Liver (tissue), 3 donors: ENCODE measurements around the gene AAGAB.

Experiments used
- ATF3 ChIP-seq: IDR thresholded peaks from 2 replicates; pipeline ENCODE4 v1.6.1; 2016; ENCODE audit warnings: antibody characterized with exemption
- CTCF ChIP-seq: fragments of 150-350 bp; IDR thresholded peaks from 2 replicates; pipeline ENCODE4 v1.5.1; 2017; ENCODE audit warnings: improper control_type of control experiment, low read depth, low read length; ENCODE audit not compliant: missing input control
- EGR1 ChIP-seq, 2 donors: IDR thresholded peaks; 2 replicates each; pipeline ENCODE4 v1.6.1; 2016 to 2018; ENCODE audit warnings: antibody characterized with exemption in 2 of 2, low read depth in 2 of 2
- GABPA ChIP-seq, 2 donors: IDR thresholded peaks in 1 of 2; conservative IDR thresholded peaks in 1 of 2; 2 replicates each; pipeline ENCODE4 v1.6.1; 2016; ENCODE audit warnings: antibody characterized with exemption in 2 of 2, mild to moderate bottlenecking in 1 of 2, moderate library complexity in 1 of 2
- HNF4A ChIP-seq, 2 donors: conservative IDR thresholded peaks; 2 replicates each; pipeline ENCODE4 v1.6.1; 2016; ENCODE audit warnings: antibody characterized with exemption in 2 of 2, mild to moderate bottlenecking in 2 of 2
- MAX ChIP-seq: IDR thresholded peaks from 2 replicates; pipeline ENCODE4 v1.6.1; 2016; ENCODE audit warnings: antibody characterized with exemption
- NR2F2 ChIP-seq: IDR thresholded peaks from 2 replicates; pipeline ENCODE4 v1.6.1; 2016; ENCODE audit warnings: antibody characterized with exemption
- RAD21 ChIP-seq, 2 donors: IDR thresholded peaks; 2 replicates each; pipeline ENCODE4 v1.6.1; 2016; ENCODE audit warnings: antibody characterized with exemption in 2 of 2, mild to moderate bottlenecking in 2 of 2
- REST ChIP-seq: IDR thresholded peaks from 2 replicates; pipeline ENCODE4 v1.6.1; 2016; ENCODE audit warnings: antibody characterized with exemption, mild to moderate bottlenecking
- RXRA ChIP-seq, 2 donors: IDR thresholded peaks; 2 replicates each; pipeline ENCODE4 v1.6.1; 2017 to 2018; ENCODE audit warnings: antibody characterized with exemption in 2 of 2, mild to moderate bottlenecking in 1 of 2
- SP1 ChIP-seq: IDR thresholded peaks from 2 replicates; pipeline ENCODE4 v1.6.1; 2018; ENCODE audit warnings: antibody characterized with exemption, mild to moderate bottlenecking
- TAF1 ChIP-seq: conservative IDR thresholded peaks from 2 replicates; pipeline ENCODE4 v1.6.1; 2016; ENCODE audit warnings: antibody characterized with exemption, mild to moderate bottlenecking
- YY1 ChIP-seq: IDR thresholded peaks from 2 replicates; pipeline ENCODE4 v1.6.1; 2016; ENCODE audit warnings: antibody characterized with exemption, mild to moderate bottlenecking
- ZBTB33 ChIP-seq: IDR thresholded peaks from 2 replicates; pipeline ENCODE4 v1.6.1; 2016; ENCODE audit warnings: antibody characterized with exemption
- donor health status: healthy.
- donor health status: healthy.

- no peak for TF ChIP-seq YY1
- no peak for TF ChIP-seq CTCF
- no peak for TF ChIP-seq NR2F2
- no peak for TF ChIP-seq ATF3
- no peak for TF ChIP-seq RAD21 (IDR thresholded peaks at IDR 0.05)
- no peak for TF ChIP-seq SP1
- TF ChIP-seq EGR1 (IDR thresholded peaks at IDR 0.05; ENCODE audit: low read depth in 2 of 2): no peak
- TF ChIP-seq RXRA (IDR thresholded peaks at IDR 0.05): no peak
- TF ChIP-seq TAF1: no peak
- no peak for TF ChIP-seq MAX
- TF ChIP-seq REST: no peak
- no peak for TF ChIP-seq ZBTB33
- TF ChIP-seq GABPA (IDR thresholded peaks at IDR 0.05 in 1 of 2, conservative IDR thresholded peaks at IDR 0.05 in 1 of 2): no peak
- TF ChIP-seq HNF4A (conservative IDR thresholded peaks at IDR 0.05): no peak
These were observed 69.4 kb downstream of the AAGAB start for GRCh38 chr15:67185051-67185450.
